Measurements from ENCODE around the gene ID2. TPM values are rescaled to one million over a fixed set of nuclear protein-coding genes. Genes with fewer than 3 reads are reported as not detected.

Gene ID2
- total RNA-seq, 2 experiments from 2014 or later = 85.7 to 91.6 TPM

- Mint-ChIP-seq H3K9me3 (no peaks in the 10 kb centered on the region), H3K27ac (peak overlapping the region; percentile 90), H3K36me3 (ENCODE audit: low read depth) (peaks cover 24% of the 10 kb centered on the region), H3K4me3 (peak overlapping the region; percentile 95), H3K27me3 (peaks cover 5% of the 10 kb centered on the region), H3K4me1 (ENCODE audit: low read depth) (peaks cover 19% of the 10 kb centered on the region)
- intact Hi-C loops (cut with micrococcal nuclease) = loop anchor here (5.0 to 10.0 kb wide), 10 partner anchors 103 to 1590 kb away; no protein-coding TSS in a partner anchor
- DNase-seq (peak; percentile 63), ATAC-seq (peak; percentile 2)
- TF ChIP-seq CTCF (IDR thresholded peaks at IDR 0.05) = no peak
- ChIA-PET CTCF (interaction anchor here (0.6 to 1.1 kb wide), 6 partner anchors 145 to 1257 kb away, joined by 3 to 4 read pairs (median 3); no protein-coding TSS in a partner anchor), POLR2A (interaction anchor here (0.8 to 2.2 kb wide), 21 partner anchors 8 to 1257 kb away, joined by 3 to 16 read pairs (median 4); no protein-coding TSS in a partner anchor)
These were observed 3.2 kb downstream of the ID2 start for GRCh38 chr2:8684878-8685696.

GRCh38 chr2:8685697-8686358 lies 4.0 kb downstream of the ID2 start:
- H3K9me3 Mint-ChIP-seq = no peaks in the 10 kb centered on the region
- ChIA-PET CTCF (no interaction called here), POLR2A (interaction anchor here (0.9 to 2.2 kb wide), 8 partner anchors 142 to 1258 kb away, joined by 3 to 16 read pairs (median 7); no protein-coding TSS in a partner anchor)
- peaks cover 24% of the 10 kb centered on the region for H3K36me3 Mint-ChIP-seq (ENCODE audit: low read depth)
- H3K27me3 Mint-ChIP-seq = peaks cover 5% of the 10 kb centered on the region
- peak; percentile 96 for TF ChIP-seq CTCF (IDR thresholded peaks at IDR 0.05)
- peak; percentile 22 for ATAC-seq
- DNase-seq = peak; percentile 73
- intact Hi-C loops (cut with micrococcal nuclease) = loop anchor here (5.0 to 10.0 kb wide), 6 partner anchors 171 to 1591 kb away; no protein-coding TSS in a partner anchor
- H3K4me3 Mint-ChIP-seq = peak overlapping the region; percentile 57
- H3K4me1 Mint-ChIP-seq (ENCODE audit: low read depth) = peaks cover 14% of the 10 kb centered on the region
- H3K27ac Mint-ChIP-seq = no peak overlapping the region

GRCh38 chr2:8691859-8692437 lies 10.1 kb downstream of the ID2 start:
- ATAC-seq (no peak), DNase-seq (no peak)
- ChIA-PET CTCF (interaction anchor here (1.0 to 1.9 kb wide), 4 partner anchors 12 to 706 kb away, joined by 3 to 7 read pairs (median 4); no protein-coding TSS in a partner anchor), POLR2A (no interaction called here)
- TF ChIP-seq CTCF (IDR thresholded peaks at IDR 0.05) = no peak
- peaks cover 24% of the 10 kb centered on the region for H3K27me3 Mint-ChIP-seq
- H3K9me3 Mint-ChIP-seq = no peaks in the 10 kb centered on the region
- intact Hi-C loops (cut with micrococcal nuclease) = no loop called here
- H3K36me3 Mint-ChIP-seq (ENCODE audit: low read depth) = no peaks in the 10 kb centered on the region
- H3K4me1 Mint-ChIP-seq (ENCODE audit: low read depth) = peaks cover 3% of the 10 kb centered on the region
- H3K27ac Mint-ChIP-seq = no peak overlapping the region
- H3K4me3 Mint-ChIP-seq = no peak overlapping the region

- no peak for DNase-seq
- H3K36me3 Mint-ChIP-seq (ENCODE audit: low read depth) = no peaks in the 10 kb centered on the region
- H3K9me3 Mint-ChIP-seq = peaks cover 4% of the 10 kb centered on the region
- H3K27ac Mint-ChIP-seq = no peak overlapping the region
- ATAC-seq = no peak
- no peak overlapping the region for H3K4me3 Mint-ChIP-seq
- intact Hi-C loops (cut with micrococcal nuclease) = no loop called here
- ChIA-PET CTCF (interaction anchor here (0.7 to 1.9 kb wide), 9 partner anchors 9 to 707 kb away, joined by 3 to 7 read pairs (median 4); no protein-coding TSS in a partner anchor), POLR2A (interaction anchor here (1.0 kb wide), 1 partner anchor 8 kb away, joined by 4 read pairs; no protein-coding TSS in a partner anchor)
- peaks cover 24% of the 10 kb centered on the region for H3K27me3 Mint-ChIP-seq
- no peak for TF ChIP-seq CTCF (IDR thresholded peaks at IDR 0.05)
- H3K4me1 Mint-ChIP-seq (ENCODE audit: low read depth) = peaks cover 3% of the 10 kb centered on the region
These were observed 10.9 kb downstream of the ID2 start for GRCh38 chr2:8692783-8693156.
